CD4-positive, alpha-beta T cell treated with Interleukin-6 for 4 hours (primary cell): ENCODE measurements around the gene ELOA.
A peak's percentile ranks its signal among the peaks of the same experiment; 100 is the strongest.
"Not testable (repeated sequence)": the region's sequence is repeated elsewhere in the genome, so short reads cannot be mapped to it uniquely, and the experiment has no call there.

Experiments
- DNase-seq: peaks from one replicate; pipeline ENCODE4 v3.0.0-alpha.2; 2020; ENCODE audit warnings: mixed read lengths

The ELOA gene

DNA sequence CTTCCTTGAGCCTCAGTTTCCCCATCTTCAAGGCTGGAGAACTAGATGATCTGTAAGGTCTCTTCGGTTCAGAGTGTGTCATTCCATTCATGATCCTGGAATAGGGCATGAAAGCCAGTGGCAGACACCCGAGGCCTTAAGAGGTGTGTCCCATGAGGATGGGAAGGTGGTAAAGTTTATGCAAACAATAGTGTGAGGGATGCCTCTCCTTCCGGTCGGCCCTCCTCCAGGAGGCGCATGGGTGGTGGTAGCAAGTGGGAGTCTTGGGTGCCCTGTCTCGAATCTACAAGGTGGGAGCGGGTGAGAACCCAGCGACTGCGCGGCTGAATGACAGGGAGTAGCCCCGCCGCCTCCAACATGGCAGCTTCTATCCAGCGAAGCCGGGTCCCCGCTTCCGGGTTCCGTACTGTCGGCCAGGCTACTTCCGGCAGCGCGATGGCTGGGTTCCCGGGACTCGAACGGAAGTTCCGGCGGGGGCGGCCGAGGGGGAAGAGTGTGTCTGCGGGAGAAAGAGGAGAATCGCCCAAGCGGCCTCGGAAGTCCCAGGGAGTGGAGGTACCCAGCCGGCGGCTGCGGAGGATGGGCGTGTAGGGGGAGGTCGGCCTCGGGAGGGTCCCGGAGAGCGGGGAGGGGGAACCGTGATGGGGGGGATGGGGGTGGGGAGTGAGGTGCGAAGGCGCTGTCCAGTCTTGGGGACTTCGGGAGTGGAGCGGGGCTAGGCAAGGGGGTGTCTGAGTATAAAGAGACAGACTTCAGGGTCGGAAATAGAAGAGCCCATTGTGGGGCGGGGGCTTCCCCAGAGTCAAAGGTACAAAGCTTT, 47.6 kb downstream of the ELOA start, which contains the start of gene LYPLA2:
Gene LYPLA2 (plus strand): TSS at position 450 of the 820 bp plus-strand sequence. CDS start 1,538 bp downstream, outside the sequence.
- DNase-seq: peak; percentile 90

DNA sequence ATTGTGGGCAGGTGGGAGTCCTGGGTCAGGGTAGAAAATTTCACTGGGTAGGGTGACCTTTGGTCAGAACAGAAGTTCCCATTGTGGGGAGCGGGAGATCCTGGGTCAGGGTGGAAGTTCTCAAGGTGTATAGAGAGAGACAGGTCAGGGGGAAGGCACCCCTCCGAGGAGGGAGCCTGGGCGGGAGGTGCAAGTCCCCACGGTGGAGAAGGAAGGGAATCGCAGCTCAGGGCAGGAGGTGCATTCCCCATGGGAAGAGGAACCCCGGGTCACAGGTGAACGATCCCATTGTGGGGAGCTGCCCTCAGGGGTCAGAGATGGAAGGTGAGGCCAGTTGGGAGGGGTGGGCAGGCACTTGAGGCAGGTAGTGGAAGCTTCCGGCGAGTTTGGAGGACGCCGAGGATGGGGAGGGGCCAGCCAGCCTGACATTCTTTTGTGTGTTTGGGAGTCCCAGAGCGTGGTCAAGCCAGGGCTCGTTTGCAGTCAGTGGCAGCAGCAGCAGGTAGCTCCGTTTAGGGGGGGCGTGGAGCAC, 48.3 kb downstream of the ELOA start:
- peak; percentile 35 for DNase-seq

DNA sequence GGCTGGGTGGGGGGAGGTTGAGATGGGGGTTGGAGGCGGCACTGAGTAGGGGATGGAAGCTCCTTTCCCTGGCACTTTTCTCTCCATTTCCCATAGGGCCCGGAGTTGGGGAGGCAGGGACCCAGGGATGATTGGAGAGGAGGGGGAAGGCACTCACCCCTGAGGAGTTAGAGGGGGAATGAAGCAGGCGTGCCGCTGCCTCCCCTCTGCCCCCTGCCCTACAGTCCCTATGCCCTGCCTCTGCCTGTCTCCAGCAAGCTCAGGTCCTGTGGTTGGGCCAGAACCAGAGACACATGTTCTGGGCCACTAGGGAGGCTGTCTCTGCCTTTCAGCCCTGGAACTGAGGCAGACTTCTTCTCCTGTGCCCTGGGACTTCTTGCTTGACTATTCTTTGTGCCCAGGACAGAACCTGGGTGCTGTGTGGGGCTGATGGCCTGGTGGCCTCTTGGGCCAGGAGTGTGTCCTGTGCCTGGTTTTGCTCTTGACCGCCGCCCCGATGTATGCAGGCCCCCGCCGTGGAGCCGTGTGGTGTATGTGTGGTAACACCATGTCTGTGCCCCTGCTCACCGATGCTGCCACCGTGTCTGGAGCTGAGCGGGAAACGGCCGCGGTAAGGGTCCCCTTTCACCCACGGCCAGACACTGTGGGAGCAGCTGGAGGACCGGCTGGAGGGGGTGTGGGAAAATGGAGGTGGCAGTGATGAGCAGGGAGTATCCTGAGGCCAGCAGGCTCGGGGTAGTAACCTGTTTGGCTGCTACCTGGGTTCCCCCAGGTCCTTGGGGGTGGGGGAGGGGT, 49.1 kb downstream of the ELOA start:
- DNase-seq: no peak

DNA sequence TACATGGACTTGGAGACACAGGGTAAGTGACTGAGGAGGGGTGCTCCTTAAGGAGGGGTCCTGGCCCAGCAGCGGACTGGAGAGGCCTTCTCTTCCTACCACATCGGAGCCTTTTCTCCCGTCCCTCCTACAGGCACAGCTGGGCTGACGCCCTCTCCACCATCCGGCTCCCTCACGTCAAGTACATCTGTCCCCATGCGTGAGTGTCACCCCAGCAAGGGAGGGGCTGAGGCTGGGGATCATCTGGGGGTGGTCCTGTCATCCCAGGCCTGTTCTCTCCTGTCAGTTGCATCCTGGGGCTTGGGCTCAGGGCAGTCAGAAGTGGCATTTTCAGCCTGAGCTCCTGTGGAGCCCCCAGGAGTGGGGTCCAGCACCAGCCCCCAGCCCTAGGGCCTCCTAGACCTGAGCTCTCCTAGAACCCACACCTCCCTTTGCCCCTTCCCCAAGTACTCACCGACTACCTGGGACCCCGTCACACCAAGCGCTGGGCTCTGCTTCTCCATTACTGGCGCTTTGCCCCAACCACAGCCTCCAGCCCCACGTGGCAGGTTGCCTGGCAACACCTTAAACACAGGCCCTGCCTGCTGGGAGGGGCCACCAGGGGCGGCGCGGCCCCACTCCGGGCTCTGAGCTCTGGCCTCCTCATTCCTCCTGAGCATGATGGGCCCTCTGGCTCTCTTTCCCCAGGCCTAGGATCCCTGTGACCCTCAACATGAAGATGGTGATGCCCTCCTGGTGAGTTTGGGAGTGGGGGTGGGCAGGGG, 49.9 kb downstream of the ELOA start:
- DNase-seq: no peak

DNA sequence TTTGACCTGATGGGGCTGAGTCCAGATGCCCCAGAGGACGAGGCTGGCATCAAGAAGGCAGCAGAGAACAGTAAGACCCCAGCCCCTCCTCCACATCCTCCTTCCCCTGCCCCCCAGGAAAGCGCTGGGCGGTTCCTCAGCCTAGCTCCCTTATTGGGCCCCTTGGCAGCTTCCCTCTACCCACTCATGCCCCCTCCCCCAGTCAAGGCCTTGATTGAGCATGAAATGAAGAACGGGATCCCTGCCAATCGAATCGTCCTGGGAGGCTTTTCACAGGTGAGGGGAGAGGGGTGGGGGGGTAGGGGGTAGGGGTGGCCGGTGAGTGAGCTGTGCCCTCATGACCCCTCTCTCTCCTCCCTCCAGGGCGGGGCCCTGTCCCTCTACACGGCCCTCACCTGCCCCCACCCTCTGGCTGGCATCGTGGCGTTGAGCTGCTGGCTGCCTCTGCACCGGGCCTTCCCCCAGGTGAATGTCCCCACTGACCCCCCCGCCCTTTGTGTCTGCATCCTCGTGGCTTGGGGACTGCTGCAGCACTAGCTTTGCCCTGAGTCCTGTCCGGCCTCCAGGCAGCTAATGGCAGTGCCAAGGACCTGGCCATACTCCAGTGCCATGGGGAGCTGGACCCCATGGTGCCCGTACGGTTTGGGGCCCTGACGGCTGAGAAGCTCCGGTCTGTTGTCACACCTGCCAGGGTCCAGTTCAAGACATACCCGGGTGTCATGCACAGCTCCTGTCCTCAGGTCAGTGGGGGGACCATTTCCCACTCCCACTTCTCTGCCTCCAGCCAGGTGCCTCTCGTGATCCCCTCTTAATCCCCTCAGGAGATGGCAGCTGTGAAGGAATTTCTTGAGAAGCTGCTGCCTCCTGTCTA, 50.8 kb downstream of the ELOA start:
- DNase-seq: no peak

DNA sequence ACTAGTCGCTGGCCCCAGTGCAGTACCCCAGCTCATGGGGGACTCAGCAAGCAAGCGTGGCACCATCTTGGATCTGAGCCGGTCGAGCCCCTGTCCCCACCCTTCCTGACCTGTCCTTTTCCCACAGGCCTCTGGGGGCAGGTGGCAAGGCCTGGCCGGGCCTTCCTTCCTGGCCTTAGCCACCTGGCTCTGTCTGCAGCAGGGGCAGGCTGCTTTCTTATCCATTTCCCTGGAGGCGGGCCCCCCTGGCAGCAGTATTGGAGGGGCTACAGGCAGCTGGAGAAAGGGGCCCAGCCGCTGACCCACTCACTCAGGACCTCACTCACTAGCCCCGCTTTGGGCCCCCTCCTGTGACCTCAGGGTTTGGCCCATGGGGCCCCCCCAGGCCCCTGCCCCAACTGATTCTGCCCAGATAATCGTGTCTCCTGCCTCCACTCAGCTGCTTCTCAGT, 51.5 kb downstream of the ELOA start:
- not testable (repeated sequence) for DNase-seq

DNA sequence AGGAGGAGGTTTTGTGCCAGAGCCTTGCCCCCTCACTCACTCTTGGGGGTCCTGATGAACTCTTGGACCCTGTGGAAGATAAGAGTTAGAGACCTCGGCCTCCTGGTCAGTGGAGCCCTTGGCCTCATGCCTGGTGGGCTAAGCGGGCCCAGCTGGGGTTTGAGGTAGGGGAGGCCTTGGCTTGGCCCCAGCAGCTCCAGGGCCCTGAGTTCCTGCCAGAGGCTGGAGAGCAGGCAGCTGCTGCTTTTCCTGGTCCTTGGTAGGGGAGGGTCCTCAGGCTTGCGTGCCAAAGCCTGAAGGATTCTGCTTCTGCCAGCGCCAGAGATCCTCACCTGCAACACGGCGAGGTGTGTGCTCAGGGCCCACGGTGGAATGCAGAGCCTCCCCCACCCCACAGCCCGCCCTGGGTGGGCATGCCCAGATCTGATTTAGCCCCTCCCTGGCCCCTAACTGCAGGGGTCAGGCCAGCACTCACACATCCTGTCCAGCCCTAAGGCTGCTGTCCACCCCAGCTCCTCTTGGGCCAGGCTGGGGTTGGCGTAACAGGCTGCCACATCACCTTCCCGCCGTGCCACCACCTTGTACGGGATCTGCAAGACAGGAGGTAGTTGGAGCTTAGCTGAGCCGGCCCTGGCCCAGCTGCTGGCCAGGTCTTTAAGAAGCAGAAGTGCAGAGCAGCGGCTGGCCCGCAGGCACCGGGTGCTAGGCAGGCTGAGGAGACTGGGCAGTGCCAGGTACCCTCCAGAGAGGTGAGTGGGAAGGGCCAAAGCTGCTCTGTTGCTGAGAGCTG, 52.6 kb downstream of the ELOA start:
- no peak for DNase-seq

DNA sequence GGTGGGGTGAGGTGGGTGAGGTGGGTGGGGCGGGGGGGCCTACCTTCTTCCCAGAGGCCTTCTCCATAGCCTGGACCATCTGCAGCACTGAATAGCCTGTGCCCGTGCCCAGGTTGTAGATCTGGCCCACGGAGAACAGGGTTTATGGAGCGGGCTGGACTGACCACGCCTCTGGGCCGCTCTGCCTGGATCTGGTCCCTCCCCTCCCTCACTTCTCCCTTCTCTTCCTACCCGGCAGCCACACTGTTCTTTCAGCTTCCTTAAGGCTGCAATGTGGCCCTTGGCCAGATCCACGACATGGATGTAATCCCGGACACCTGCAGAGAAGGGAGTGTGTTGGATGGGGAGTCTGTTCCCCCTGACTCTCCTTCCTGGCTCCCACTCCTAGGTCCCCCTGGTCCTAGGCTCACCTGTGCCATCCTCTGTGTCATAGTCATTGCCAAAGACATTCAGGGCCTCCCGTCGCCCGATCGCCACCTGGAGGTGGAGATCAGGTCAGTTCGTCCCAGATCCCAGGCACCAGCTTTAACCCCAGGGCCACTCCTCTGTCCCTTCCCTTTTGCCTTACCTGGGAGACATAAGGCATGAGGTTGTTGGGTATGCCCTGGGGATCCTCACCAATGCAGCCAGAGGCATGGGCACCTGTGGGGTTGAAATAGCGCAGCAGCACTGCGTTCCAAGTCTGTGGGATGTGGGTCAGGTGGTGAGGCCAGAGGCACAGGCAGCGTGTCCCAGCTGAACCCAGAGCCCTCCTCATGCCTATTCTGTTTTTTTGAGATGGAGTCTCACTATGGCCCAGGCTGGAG, 53.4 kb downstream of the ELOA start:
- no peak for DNase-seq

DNA sequence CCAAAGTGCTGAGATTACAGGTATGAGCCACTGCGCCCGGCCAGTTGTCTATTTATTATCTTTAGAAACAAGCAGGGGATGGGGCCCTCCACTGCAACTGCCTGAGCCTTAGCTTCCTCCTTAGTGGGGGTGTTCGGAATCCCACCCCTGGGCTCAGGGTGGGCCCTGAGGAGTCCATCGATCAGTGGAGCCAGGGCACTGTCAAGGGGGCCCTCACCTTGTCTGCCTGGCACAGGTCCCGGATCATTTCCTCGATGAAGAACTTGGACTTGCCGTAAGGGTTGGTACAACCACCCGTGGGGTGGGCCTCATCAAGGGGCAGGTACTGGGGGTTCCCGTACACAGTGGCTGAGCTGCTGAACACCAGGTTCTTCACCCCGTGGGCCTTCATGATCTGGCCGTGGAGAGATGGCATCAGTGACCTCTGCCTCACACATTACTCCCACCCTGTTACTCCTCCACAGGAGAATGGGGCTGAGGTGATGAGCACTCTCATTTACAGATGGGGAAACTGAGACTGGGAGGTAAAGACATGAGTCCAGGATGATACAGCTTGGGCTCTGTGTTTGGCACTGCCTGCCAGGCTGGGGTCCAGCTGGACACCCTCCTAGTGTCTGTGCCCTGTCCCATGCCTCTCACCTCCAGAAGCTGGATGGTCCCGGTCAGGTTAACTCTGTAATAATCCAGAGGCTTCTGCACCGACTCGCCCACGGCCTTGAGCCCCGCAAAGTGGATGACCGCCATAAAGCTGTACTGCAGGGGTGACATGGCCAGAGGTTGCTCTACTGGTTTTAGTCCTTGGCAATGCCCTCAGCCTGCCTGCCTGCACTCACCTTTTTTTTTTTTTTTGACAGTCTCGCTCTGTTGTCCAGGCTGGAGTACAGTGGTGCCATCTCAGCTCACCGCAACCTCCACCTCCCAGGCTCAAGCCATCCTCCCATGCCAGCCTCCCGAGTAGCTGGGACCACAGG, 54.5 kb downstream of the ELOA start:
- DNase-seq: no peak

DNA sequence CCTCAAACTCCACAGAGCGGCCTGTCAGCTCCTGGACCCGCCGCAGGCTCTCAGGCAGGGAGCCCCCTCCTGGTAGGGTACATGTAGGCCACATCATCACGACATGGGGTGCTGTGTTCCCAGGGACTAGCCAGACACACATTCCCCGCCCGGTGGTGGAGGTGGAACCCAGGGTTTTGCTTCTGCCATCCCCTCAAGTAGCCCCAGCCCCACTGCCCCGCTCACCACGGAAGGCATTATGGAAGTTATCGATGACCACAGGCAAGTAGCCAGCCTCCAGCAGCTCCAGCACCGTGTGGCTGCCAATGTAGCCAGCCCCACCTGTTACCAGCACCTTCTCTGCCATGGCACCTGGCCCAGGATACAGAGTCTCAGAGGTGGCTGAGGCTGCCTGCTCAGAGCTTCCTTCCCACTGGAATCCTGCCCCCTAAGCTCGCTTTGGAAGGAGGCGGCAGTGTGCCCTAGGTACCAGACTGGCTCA, 55.4 kb downstream of the ELOA start:
- DNase-seq: no peak

DNA sequence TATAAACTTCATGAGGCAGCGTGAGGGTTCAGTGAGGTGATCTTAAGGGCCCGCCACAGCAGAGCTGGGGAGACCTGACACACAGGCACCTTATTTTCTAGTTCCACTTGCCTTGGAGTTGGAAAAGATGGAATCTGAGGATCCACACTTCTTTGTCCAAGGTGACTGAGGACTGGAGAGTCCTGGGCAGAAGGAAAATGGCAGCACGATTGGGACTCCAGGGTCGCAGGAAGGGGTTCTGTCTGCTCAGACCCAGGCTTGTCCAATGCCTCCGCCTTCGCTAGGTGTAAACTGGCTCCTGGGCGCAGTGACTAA, 55.9 kb downstream of the ELOA start:
- no peak for DNase-seq

DNA sequence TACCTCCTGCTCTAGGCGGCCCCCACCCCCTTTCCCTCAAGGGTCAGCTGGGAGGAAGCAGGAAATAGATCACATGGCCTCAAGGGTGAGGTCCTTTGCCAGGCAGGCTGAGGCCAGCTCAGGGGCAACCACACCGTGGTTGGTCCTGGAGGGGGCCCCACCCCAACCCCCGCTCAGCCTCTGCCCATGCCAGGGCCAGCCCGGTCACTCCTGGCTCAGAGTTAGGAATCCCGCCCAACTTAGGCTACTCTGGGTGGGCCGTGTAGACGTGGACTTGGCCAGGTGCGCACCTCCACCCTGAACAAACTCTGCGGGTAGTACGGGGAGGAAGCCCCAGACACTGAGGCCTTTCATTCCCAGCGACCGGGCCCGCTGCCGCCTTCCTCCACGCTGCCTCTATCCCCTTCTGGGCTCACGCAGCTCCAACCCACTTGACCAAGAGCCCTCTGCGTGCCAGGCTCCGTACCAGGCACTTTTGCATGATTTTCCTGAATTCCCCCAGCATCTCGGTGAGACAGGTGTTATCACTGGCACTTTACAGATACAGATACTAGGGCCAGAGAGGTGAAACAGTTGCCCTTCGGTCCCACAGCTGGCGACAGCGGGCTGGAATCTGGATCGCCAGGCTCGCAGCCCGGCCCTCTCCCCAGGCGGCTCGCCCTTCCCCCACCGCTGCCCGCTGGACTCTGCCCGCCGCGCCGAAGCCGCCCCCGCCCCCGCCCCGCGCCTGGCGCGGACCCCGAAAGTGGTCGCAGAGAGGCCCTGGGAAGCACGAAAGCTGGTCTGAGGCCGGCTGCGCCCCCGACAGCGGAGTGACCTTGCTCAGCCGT, 56.5 kb downstream of the ELOA start:
- DNase-seq: peak; percentile 42

DNA sequence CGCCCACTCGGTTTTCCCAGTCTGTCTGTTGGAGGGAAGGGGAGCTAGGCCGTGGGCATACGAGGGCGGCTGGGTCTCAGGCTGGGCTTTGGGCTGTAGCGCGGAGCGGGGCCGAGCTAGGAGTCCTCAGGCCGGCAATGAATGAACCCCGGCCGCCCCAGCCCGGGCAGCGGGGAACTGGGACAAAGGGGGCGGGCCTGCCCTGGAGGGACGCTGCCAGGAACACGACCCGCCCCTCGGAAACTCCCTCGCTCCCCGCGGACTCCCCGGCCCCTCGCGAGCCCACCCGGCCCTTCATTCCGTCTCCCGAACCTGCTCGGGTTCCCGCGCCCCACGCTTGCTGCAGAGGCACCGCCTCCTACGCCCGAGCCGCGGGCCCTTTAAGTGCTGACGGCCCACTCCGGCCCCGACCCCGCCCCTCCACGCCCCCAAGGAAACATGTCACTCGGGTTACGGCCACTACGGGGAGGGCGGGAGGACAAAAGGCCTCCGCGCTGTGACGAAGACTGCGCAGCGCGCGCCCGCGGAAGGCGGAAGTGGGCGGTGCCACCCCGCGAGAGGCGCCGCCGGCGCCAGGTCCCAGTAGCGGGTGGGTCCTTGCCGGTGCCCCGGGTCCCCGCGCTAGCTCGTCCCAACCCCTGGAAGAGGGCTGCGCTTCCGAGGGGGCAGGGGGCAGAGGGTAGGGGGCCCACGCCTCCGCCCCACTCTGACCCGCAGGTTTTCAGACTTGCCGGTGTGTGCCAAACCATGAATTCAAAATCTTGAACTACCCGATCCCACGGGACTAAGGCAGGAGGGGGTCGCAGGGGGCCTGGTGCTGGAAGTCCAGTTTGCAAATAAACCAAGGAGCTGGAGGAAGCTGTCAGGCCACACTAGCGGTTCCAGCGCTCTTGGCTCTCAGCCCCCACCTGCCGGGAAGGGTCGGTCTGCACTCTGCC, 57.4 kb downstream of the ELOA start, which contains the start of gene GALE:
Gene GALE (minus strand): TSS at position 355 of the 938 bp plus-strand sequence. CDS start 1,747 bp downstream, outside the sequence.
- peak; percentile 99 for DNase-seq

DNA sequence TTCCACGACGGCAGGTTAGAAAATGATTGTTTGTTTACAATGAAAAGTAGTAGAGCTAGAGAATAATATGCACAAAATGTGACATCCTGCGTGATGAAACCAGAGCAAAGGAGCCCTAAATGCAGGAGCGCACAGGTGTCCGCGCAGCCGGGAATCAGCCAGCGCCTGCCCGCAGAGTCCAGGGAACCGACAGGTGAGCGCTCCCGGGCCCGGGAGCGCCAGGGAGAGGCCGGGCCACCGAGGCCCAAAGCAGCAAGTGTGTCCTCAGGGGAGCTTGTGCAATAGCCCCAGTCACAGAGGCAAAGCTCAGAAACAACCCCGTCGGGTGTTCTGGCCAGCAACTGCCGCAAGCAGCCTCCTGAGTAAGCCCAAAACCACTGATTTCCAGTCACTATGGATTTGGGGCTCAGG, 58.1 kb downstream of the ELOA start:
- DNase-seq: no peak

DNA sequence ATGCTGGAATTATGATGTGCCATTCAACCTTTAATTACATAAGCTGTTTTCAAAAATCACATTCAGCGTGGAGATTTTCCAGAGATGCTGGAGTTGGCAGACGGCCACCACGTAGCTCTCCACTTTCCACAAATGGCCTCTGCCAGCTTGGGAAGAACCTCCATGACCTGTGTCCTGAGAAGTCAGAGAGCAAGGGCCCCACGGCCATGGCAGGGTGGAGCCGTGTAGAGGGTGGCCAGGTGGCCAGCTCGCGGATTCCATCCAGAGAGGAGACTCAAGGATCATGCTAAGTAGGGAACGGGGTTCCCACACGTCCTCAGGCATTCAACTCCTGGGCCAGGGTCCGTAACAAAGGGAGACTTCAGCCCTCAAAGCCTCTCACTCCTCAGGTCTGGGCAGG, 58.6 kb downstream of the ELOA start:
- no peak for DNase-seq

DNA sequence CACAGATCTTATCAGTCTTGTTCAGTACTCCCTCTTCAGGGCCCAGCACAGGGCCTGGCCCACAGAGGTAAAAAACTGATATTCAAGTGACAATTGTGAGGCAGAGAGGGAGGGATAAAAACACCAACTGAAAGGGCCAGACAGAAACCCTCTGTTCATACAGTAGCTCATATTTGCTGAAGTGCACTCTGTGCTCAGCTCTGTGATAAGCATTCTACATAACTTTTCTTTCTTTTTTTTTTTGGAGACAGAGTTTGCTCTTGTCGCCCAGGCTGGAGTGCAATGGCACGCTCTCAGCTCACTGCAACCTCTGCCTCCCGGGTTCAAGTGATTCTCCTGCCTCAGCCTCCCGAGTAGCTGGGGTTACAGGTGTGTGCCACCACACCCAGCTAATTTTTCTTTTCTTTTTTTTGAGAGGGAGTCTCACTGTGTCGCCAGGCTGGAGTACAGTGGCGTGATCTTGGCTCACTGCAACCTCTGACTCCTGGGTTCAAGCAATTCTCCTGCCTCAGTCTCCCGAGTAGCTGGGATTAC, 59.6 kb downstream of the ELOA start:
- not testable (repeated sequence) for DNase-seq
